KMS-11 (cell line): ENCODE data around the gene FCRL6.

Experiments
- H2AFZ ChIP-seq: fragments of 200-600 bp; sonication (generic); 2 replicates; pipeline ENCODE4 v1.6.1; 2016; ENCODE audit warnings: antibody characterized with exemption, mixed run types, low read depth
- H3K27ac ChIP-seq: fragments of 200-600 bp; sonication (generic); 2 replicates; pipeline ENCODE4 v1.6.1; 2016; ENCODE audit warnings: mild to moderate bottlenecking, mixed run types
- H3K27me3 ChIP-seq: fragments of 200-600 bp; sonication (generic); 2 replicates; pipeline ENCODE4 v1.6.1; 2017; ENCODE audit warnings: mild to moderate bottlenecking, low read depth, mixed run types, moderate library complexity; ENCODE audit not compliant: insufficient read depth
- H3K36me3 ChIP-seq: fragments of 200-600 bp; sonication (generic); 2 replicates; pipeline ENCODE4 v1.6.1; 2017; ENCODE audit warnings: mild to moderate bottlenecking, mixed run types; ENCODE audit not compliant: insufficient read depth
- H3K4me1 ChIP-seq: fragments of 200-600 bp; sonication (generic); 2 replicates; pipeline ENCODE4 v1.6.1; 2016; ENCODE audit warnings: mild to moderate bottlenecking, low read depth, mixed run types; ENCODE audit not compliant: poor library complexity, severe bottlenecking
- H3K4me2 ChIP-seq: fragments of 200-600 bp; sonication (generic); 2 replicates; pipeline ENCODE4 v1.7.0; 2016; ENCODE audit warnings: mild to moderate bottlenecking, mixed run types
- H3K4me3 ChIP-seq: fragments of 200-600 bp; sonication (generic); IDR thresholded peaks from 2 replicates; pipeline ENCODE4 v1.6.1; 2017; ENCODE audit warnings: low read depth, low read length, mixed read lengths; ENCODE audit not compliant: insufficient read depth
- H3K79me2 ChIP-seq: fragments of 200-600 bp; sonication (generic); 2 replicates; pipeline ENCODE4 v1.6.1; 2016; ENCODE audit warnings: low read depth, mixed run types; ENCODE audit not compliant: insufficient read depth
- H3K9ac ChIP-seq: fragments of 200-600 bp; sonication (generic); 2 replicates; pipeline ENCODE4 v1.6.1; 2016; ENCODE audit warnings: mild to moderate bottlenecking, mixed run types
- H4K20me1 ChIP-seq: fragments of 200-600 bp; sonication (generic); 2 replicates; pipeline ENCODE4 v1.6.1; 2016; ENCODE audit warnings: mild to moderate bottlenecking, mixed run types; ENCODE audit not compliant: insufficient read depth
- CTCF ChIP-seq: fragments of 200-600 bp; sonication (generic); conservative IDR thresholded peaks from 2 replicates; pipeline ENCODE4 v1.6.1; 2017; ENCODE audit warnings: low read depth, mild to moderate bottlenecking, antibody characterized with exemption, low read length, moderate library complexity, mixed read lengths

Gene FCRL6

GRCh38 chr1:159763686-159764085, 38.5 kb upstream of the FCRL6 start:
- Histone ChIP-seq H3K27ac (no peak overlapping the region), H2AFZ (no peak overlapping the region), H3K4me1 (no peaks in the 10 kb centered on the region), H4K20me1 (no peaks in the 10 kb centered on the region), H3K27me3 (no peaks in the 10 kb centered on the region), H3K9ac (no peak overlapping the region), H3K4me3 (no peak overlapping the region), H3K36me3 (no peaks in the 10 kb centered on the region), H3K79me2 (no peaks in the 10 kb centered on the region), H3K4me2 (no peak overlapping the region)
- TF ChIP-seq CTCF, result no peak

GRCh38 chr1:159765806-159766205, 36.4 kb upstream of the FCRL6 start:
- Histone ChIP-seq H4K20me1 (no peaks in the 10 kb centered on the region), H3K4me1 (no peaks in the 10 kb centered on the region), H2AFZ (no peak overlapping the region), H3K36me3 (no peaks in the 10 kb centered on the region), H3K9ac (no peak overlapping the region), H3K27me3 (no peaks in the 10 kb centered on the region), H3K79me2 (no peaks in the 10 kb centered on the region), H3K27ac (no peak overlapping the region), H3K4me3 (no peak overlapping the region), H3K4me2 (no peak overlapping the region)
- no peak for TF ChIP-seq CTCF

- Histone ChIP-seq H3K79me2 (no peaks in the 10 kb centered on the region), H4K20me1 (no peaks in the 10 kb centered on the region), H3K4me3 (no peak overlapping the region), H3K9ac (no peak overlapping the region), H3K36me3 (no peaks in the 10 kb centered on the region), H3K27ac (no peak overlapping the region), H3K4me1 (no peaks in the 10 kb centered on the region), H3K4me2 (no peak overlapping the region), H2AFZ (no peak overlapping the region), H3K27me3 (no peaks in the 10 kb centered on the region)
- TF ChIP-seq CTCF, result no peak
Observed at GRCh38 chr1:159771127-159771895, 30.8 kb upstream of the FCRL6 start.

GRCh38 chr1:159774465-159774864, 27.7 kb upstream of the FCRL6 start:
- no peaks in the 10 kb centered on the region for H4K20me1 ChIP-seq
- no peaks in the 10 kb centered on the region for H3K4me1 ChIP-seq
- H3K27me3 ChIP-seq, result no peaks in the 10 kb centered on the region
- H3K27ac ChIP-seq, result no peak overlapping the region
- no peaks in the 10 kb centered on the region for H3K36me3 ChIP-seq
- TF ChIP-seq CTCF, result no peak
- no peaks in the 10 kb centered on the region for H3K79me2 ChIP-seq
- no peak overlapping the region for H3K9ac ChIP-seq
- H2AFZ ChIP-seq, result no peak overlapping the region
- no peak overlapping the region for H3K4me2 ChIP-seq
- H3K4me3 ChIP-seq, result no peak overlapping the region
